SK-N-SH (cell line): ENCODE data around the gene MRPL51.

ENCODE experiments used
- NFIC ChIP-seq: IDR thresholded peaks from 2 replicates; pipeline ENCODE4 v1.4.0; 2012; ENCODE audit warnings: borderline replicate concordance
- TEAD4 ChIP-seq: IDR thresholded peaks from 2 replicates; pipeline ENCODE4 v1.4.0; 2012; ENCODE audit warnings: mild to moderate bottlenecking, borderline replicate concordance; ENCODE audit not compliant: insufficient read depth

- TF ChIP-seq TEAD4 (no peak), NFIC (no peak)
Observed at GRCh38 chr12:6520186-6520585, 27.1 kb upstream of the MRPL51 start.
